Thyroid gland (tissue), 4 donors: ENCODE data around the gene CDH23. TPM values are rescaled to one million over a fixed set of nuclear protein-coding genes. Genes with fewer than 3 reads are reported as not detected.

Experiments used
- DNase-seq, 2 donors: peaks; one replicate each; pipeline ENCODE4 v3.0.0-alpha.2; 2019
- H3K27ac ChIP-seq, 3 donors: fragments of 200-600 bp; sonication (generic); 1 replicate in 2 of 3; 2 replicates in 1 of 3; pipeline ENCODE4 v1.5.1; 2016 to 2019; ENCODE audit warnings: mild to moderate bottlenecking in 1 of 3, moderate library complexity in 1 of 3
- H3K27me3 ChIP-seq: fragments of 200-600 bp; sonication (generic); one replicate; pipeline ENCODE4 v1.5.1; 2019
- H3K36me3 ChIP-seq, 2 donors: fragments of 200-600 bp; sonication (generic); one replicate each; pipeline ENCODE4 v1.5.1; 2016 to 2019
- H3K4me1 ChIP-seq, 2 donors: fragments of 200-600 bp; sonication (generic); one replicate each; pipeline ENCODE4 v1.5.1; 2017 to 2019
- H3K4me3 ChIP-seq, 3 donors: fragments of 200-600 bp; sonication (generic); replicated peaks in 1 of 3; 1 replicate in 2 of 3; 2 replicates in 1 of 3; pipeline ENCODE4 v1.5.1; 2016; ENCODE audit warnings: mild to moderate bottlenecking in 1 of 3
- H3K9me3 ChIP-seq: fragments of 200-600 bp; sonication (generic); one replicate; pipeline ENCODE4 v1.5.1; 2017
- POLR2A ChIP-seq, 2 donors: fragments of 450-650 bp; IDR thresholded peaks; one replicate each; pipeline ENCODE4 v1.6.1; 2017; ENCODE audit warnings: antibody characterized with exemption in 2 of 2, mild to moderate bottlenecking in 2 of 2, moderate library complexity in 1 of 2
- WGBS, 2 donors: methylation state at CpG; one replicate each; pipeline ENCODE4 v1.1.5; 2017; 5-methylcytosine and 5-hydroxymethylcytosine counted together
- intact Hi-C: fragments of 100-400 bp; cut with DNase I; formaldehyde crosslinking; loops from one replicate; pipeline ENCODE4 v1.15.1; 2023
- total RNA-seq, 4 donors: library from RNA; depleted of rRNA; stranded (reverse); fragments of >200 nt; gene quantifications; one replicate each; pipeline ENCODE4 v1.2.3, GENCODE V29; 2016
- TF ChIP-seq, protein P1 (sequence below), 6 experiments: fragments of 200-600 bp in 3 of 6; fragments of 450-650 bp in 3 of 6; sonication (generic) in 3 of 6; IDR thresholded peaks; one replicate each; pipeline ENCODE4 v1.5.1; 2016 to 2019; ENCODE audit warnings: antibody characterized with exemption in 6 of 6, mild to moderate bottlenecking in 2 of 6, inconsistent platforms in 1 of 6, moderate library complexity in 1 of 6

CDH23 gene
- total RNA-seq, 4 donors from 2014 or later = 3.0 to 4.2 (median 3.9) TPM

GRCh38 chr10:71731791-71732190 is 335.1 kb downstream of the CDH23 start:
- intact Hi-C loops = no loop called here
- whole genome bisulfite sequencing, 2 donors = 71 to 88% methylated on average over 2 to 10 of the region's 12 CpGs
- Histone ChIP-seq H3K4me1 (peaks cover 36 to 50% of the 10 kb centered on the region in 2 donors), H3K4me3 (no peak overlapping the region), H3K36me3 (no peaks in the 10 kb centered on the region), H3K9me3 (no peaks in the 10 kb centered on the region), H3K27me3 (no peaks in the 10 kb centered on the region), H3K27ac (no peak overlapping the region)
- TF ChIP-seq, protein P1, sequence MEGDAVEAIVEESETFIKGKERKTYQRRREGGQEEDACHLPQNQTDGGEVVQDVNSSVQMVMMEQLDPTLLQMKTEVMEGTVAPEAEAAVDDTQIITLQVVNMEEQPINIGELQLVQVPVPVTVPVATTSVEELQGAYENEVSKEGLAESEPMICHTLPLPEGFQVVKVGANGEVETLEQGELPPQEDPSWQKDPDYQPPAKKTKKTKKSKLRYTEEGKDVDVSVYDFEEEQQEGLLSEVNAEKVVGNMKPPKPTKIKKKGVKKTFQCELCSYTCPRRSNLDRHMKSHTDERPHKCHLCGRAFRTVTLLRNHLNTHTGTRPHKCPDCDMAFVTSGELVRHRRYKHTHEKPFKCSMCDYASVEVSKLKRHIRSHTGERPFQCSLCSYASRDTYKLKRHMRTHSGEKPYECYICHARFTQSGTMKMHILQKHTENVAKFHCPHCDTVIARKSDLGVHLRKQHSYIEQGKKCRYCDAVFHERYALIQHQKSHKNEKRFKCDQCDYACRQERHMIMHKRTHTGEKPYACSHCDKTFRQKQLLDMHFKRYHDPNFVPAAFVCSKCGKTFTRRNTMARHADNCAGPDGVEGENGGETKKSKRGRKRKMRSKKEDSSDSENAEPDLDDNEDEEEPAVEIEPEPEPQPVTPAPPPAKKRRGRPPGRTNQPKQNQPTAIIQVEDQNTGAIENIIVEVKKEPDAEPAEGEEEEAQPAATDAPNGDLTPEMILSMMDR (IDR thresholded peaks at IDR 0.05) = no peak
- TF ChIP-seq POLR2A (IDR thresholded peaks at IDR 0.05) = no peak
- DNase-seq = no peak

DNA sequence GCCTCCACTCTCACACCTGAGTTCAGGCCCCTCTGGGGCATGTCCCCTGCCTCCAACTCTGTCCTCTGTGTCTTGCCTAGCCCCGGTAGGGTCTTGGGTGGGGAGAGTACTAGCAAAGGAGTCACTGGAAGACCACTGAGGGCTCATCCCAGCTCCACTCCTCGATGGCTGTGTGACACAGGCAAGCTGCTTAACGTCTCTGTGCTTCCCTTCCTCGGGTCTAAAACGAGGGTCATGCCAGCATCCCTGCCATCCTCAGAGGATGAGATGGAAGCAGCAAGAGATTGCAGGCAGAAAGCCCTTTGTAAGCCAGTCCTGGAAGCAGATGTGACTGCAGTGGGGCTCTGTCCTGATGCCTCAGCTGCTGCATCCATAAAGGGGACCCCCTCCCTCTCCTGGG is 338.1 kb downstream of the CDH23 start:
- no peak for TF ChIP-seq POLR2A (IDR thresholded peaks at IDR 0.05)
- TF ChIP-seq, protein P1 (IDR thresholded peaks at IDR 0.05) = no peak
- peaks cover 18 to 31% of the 10 kb centered on the region in 2 donors for H3K4me1 ChIP-seq
- H3K4me3 ChIP-seq = no peak overlapping the region
- no peaks in the 10 kb centered on the region for H3K9me3 ChIP-seq
- intact Hi-C loops = no loop called here
- H3K27me3 ChIP-seq = no peaks in the 10 kb centered on the region
- no peaks in the 10 kb centered on the region for H3K36me3 ChIP-seq
- no peak for DNase-seq
- WGBS, 2 donors = 82 to 90% methylated on average over 3 to 5 of the region's 5 CpGs
- H3K27ac ChIP-seq = no peak overlapping the region

DNA sequence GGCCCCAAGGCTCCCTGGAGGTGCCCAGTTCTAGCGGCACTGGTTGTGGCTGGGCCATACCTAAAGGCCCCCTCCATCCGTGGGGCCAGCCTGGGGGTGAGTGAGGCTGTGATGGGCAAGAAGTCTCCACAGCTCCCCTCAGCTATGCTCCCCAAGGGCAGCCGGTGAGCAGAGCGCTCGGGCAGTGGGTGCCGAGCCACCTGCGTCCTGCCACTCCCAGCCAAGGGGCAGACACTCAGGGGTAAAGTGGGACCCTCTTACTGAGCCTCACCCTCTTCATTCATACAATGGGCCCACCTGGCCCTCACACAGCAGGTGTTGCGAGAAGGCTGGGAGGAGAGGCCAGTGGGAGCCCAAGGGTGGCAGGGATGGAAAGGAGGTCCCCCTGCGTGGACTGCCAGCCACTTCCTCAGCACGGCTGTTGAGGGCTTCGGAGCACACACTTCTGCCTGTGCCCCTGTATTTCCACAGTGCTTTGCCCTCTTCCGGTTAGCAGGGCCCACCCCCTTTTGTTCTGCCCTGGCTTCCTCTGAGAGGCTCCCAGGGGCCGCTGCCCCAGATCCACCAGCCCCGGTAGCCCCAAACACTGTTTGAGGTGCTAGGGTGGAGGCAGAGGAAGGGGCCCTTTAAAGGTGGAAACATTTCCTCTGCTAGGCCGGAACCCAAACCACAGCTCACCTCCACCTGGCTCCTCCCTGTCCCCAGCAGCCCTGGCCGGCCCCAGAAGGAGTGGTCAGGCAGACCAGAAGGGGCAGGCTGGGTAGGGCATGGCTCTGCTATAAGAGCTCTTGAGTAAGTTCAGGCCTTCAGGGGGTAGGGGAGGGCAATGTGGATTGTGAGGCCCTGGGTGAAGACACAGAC is 339.2 kb downstream of the CDH23 start:
- H3K27ac ChIP-seq = peak overlapping the region in 2 of 3 donors; percentile 52
- peak; percentile 26 to 45 for DNase-seq
- 65 to 79% methylated on average over 14 to 15 of the region's 16 CpGs for WGBS, 2 donors
- no peaks in the 10 kb centered on the region for H3K36me3 ChIP-seq
- H3K4me1 ChIP-seq = peaks cover 18 to 30% of the 10 kb centered on the region in 2 donors
- TF ChIP-seq, protein P1 (IDR thresholded peaks at IDR 0.05) = no peak
- H3K9me3 ChIP-seq = no peaks in the 10 kb centered on the region
- H3K4me3 ChIP-seq = no peak overlapping the region
- no peaks in the 10 kb centered on the region for H3K27me3 ChIP-seq
- intact Hi-C loops = no loop called here

DNA sequence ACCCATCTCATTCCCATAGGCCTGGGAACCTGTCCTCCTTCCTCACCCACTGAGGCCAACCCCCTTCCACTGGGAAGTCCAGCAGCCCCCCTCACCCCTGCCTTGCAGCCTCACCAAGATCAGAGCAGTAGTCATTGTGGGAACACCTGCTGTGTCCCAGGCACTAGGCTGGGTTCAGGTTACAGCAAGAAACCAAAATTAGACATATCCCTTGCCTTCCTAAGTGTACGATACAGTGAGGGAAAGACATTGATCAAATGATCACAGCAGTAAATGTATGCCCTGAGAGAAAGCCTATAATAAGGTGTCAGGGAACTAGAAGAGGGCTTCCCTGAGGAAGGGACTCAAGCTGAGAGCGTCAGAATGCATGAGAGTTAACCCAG is 339.8 kb downstream of the CDH23 start:
- no peak for DNase-seq
- peak overlapping the region; percentile 29 to 52 (median 52) for H3K27ac ChIP-seq
- peaks cover 18 to 30% of the 10 kb centered on the region in 2 donors for H3K4me1 ChIP-seq
- no peaks in the 10 kb centered on the region for H3K36me3 ChIP-seq
- 88 to 96% methylated on average over 2 of the region's 2 CpGs for WGBS, 2 donors
- no peaks in the 10 kb centered on the region for H3K27me3 ChIP-seq
- TF ChIP-seq POLR2A (IDR thresholded peaks at IDR 0.05) = no peak
- TF ChIP-seq, protein P1 (IDR thresholded peaks at IDR 0.05) = no peak
- intact Hi-C loops = no loop called here
- no peaks in the 10 kb centered on the region for H3K9me3 ChIP-seq
- no peak overlapping the region for H3K4me3 ChIP-seq
